Glomerular visceral epithelial cell (primary cell): ENCODE measurements around the gene ATXN2.

ENCODE experiments used
- DNase-seq: peaks from one replicate; pipeline ENCODE4 v3.0.0-alpha.2; 2016; ENCODE audit errors: extremely low spot score

The ATXN2 gene

GRCh38 chr12:111440152-111440551 lies 159.0 kb downstream of the ATXN2 start:
- DNase-seq: no peak

GRCh38 chr12:111439657-111440151 lies 159.4 kb downstream of the ATXN2 start:
- DNase-seq: no peak

- DNase-seq: peak; percentile 91
These were observed 160.6 kb downstream of the ATXN2 start for GRCh38 chr12:111438481-111438880.

DNA sequence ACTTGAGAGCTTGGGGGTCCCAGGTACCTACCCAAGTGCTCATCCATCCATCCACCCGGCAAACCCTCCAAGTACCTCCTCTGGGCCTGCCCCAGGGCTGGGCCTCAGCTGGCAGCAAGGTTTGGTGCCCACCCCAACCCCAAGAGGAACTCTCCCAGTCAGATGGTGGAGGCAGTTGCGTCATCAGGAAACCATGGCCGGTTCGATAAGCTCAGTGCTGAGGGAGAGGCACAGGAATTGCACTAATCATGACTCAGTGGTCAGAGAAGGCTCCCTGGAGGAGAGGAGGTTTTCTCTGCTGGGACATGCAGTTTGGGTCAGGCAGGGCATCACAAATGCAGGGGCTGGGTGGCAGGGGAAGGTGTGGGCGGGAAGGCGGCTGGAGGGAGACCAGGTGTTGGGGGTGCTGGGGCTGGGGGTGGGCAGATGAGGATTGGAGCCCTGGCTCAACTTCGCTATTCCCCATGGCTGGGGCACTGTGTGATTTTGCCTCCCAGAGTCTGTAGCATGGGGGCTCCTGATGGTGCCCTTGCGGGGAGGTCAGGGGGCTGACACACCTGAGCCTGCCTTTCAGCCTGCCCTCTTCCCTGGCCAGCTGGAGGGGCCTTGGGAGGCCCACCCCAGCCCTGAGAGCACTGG lies 161.2 kb downstream of the ATXN2 start:
- peak; percentile 79 for DNase-seq

DNA sequence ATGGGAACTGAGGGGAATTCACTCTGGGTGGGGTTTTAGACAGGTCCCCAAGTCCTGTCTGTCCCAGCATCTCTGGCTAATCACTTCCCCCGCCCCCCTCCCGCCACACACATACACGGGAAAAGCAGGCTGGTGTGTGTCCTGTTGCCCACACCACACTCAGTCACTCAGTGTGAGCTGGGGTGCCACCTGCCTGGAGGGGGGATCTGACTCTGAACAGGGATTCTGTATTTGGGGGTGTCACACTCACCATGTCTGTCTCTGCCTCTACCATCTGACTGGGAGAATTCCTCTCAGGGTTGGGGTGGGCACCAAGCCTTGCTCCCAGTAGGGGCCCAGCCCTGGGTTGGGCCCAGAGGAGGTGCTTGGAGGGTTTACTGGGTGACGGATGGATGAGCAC lies 162.3 kb downstream of the ATXN2 start:
- no peak for DNase-seq

DNA sequence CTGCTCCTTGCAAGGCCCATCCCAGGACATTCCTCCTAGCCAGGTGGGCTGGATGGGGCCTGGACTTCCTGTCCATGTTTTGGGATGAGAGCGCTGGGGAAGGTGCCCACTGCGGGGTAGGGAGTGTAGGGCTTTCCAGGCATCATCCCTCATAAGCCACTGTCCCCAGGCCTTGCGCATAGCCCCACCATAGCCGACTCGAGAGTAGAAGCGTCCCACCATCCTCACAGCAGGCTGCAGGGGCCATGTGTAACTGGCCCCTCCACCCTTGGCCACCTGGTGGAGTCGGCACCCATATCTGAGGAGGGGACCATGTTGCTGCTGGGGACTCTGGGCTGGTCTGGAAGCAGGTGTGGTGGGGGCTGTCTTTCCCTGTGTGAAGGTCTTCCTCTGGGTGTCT lies 162.8 kb downstream of the ATXN2 start:
- no peak for DNase-seq

- DNase-seq: no peak
These were observed 163.4 kb downstream of the ATXN2 start for GRCh38 chr12:111435661-111436201.

- DNase-seq: peak; percentile 54
These were observed 164.3 kb downstream of the ATXN2 start for GRCh38 chr12:111434680-111435338.

- DNase-seq: no peak
These were observed 165.1 kb downstream of the ATXN2 start for GRCh38 chr12:111434049-111434448.

GRCh38 chr12:111431772-111432171 lies 167.3 kb downstream of the ATXN2 start:
- DNase-seq: no peak

GRCh38 chr12:111430433-111431353 lies 168.4 kb downstream of the ATXN2 start:
- DNase-seq: no peak

GRCh38 chr12:111429828-111430432 lies 169.2 kb downstream of the ATXN2 start:
- DNase-seq: no peak

GRCh38 chr12:111428728-111429175 lies 170.4 kb downstream of the ATXN2 start:
- DNase-seq: no peak

DNA sequence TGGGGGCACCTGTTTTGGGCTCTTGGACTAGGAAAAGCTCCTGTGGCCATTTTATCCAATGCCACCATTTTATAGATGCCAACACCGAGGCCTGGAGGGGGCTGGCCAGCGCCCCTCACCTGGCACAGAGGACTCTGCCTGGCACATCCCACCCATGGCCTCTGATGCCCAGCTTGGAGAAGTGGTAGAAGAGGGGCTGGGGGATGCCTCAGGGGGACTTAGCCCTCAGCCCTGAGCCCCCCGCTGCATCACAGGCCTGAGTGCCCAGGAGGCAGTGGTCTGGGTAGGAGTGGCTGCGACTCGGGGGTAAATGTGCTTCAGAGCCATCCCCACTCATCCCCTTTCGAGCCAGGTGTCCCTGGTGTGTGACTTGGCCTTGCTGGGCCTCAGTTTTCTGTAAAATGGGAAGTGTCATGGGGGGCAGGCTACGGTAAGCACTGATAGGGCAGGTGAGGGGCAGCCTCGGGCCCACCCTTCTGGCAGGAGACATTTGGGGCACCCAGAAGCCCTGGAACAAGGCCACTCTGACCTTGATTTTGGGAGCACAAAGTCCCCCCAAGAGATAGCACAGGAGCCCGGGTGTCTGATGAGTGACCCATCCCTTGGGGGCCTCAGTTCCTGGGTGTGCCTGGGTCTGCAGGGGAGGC lies 170.9 kb downstream of the ATXN2 start:
- DNase-seq: no peak

DNA sequence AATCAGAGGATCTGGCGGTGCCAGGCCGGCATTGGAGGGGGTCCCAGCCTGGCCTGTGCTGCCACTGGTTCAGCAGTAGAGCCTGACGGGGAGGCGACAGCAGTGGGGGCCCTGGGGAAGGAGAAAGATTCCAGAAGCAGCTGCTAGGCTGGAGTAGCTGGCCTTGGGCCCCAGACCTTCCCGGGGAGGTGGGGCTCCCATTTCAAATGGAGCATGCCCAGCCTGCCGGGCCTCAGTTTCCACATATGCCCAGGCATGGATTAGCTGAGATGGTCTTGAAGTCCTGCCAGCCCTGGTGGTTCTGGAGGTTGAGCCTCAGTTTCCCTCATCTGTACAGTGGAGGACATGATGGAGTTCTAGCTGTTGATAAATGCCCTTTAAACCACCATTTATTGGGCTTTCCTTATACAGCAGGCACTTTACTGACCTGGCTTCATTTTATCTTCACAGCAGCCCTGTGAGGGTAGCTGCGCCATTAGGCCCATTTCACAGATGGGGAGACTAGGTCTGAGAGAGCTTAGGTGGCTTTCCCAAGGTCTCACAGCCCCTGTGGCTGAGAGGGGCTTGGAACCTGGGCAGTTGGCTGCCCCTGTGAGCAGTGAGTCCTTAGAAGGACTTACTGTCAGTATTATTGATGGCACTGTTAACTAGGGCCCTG lies 171.6 kb downstream of the ATXN2 start:
- no peak for DNase-seq

GRCh38 chr12:111426344-111427185 lies 172.6 kb downstream of the ATXN2 start:
- DNase-seq: peak; percentile 42

GRCh38 chr12:111425655-111426054 lies 173.5 kb downstream of the ATXN2 start:
- peak; percentile 29 for DNase-seq

GRCh38 chr12:111424793-111425251 lies 174.3 kb downstream of the ATXN2 start:
- no peak for DNase-seq

GRCh38 chr12:111424189-111424792 lies 174.8 kb downstream of the ATXN2 start:
- DNase-seq: no peak
